ENCODE data around the gene GREB1.
A peak's percentile ranks its signal among the peaks of the same experiment; 100 is the strongest.

Gene GREB1

DNA sequence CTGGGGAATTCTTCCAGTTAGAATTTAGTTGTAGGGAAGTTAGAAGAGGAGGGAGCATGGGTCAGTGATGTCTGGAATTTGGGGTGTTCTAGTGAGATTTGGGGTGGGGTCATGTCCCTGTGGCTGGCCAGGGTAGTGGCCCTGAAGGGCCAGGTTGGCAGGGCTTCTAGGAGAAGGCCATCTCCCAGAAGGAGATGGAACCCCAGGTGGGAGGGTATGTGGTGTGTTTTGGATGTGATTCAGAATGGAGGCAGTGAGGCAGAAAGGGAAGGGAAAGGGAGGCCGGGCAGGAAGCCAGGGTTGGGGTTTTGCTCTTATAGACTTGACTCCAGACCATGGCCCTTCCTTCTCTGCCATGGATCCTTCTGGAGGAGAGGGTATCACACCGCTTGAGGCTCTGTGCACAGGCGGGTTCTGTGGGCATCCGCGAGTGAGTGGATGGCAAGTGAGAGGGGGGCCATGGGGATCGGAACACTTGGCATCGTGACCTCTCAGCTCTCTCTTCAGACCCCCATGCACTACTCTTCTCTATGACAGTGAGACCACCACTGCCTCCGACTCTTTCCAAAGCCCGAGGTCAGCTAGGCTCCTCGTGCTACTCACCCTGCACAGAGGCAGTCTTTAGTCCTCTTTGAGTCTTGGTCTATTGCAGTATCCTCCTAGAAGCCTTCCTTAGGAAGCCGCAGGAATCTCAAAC, 7.3 kb downstream of the GREB1 start:
- DNase-seq, result no peak

DNA sequence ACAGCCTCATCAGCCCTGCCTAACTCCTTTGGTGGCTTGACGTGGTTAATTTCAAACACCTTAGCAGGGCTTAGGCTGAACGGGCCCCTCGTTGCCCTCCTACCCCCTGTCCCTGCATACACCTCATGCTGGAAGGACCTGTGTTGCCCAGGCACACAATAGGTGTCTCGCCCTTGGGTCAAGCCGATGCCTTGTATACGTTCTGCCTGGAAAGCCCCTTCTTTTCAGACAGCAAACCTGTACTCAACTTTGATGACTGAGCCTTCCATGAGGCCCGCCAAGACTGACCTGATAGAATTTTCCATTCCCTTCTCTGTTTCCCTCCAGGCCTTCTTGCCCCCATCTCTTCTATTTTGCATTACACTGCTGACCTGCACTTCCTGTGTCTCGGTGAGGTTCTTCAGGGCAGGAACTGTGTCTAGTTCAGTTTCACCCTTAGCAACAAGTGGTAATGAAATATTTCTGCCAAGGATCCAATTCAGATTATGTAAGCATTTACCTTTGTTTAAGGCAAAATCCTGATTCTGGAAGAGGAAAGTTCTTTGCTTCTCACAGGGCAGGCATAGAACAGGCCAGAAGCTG, 7.9 kb downstream of the GREB1 start:
- DNase-seq, result no peak

- no peak for DNase-seq
Observed at GRCh38 chr2:11542275-11542819, 8.5 kb downstream of the GREB1 start.

GRCh38 chr2:11543337-11544216, 9.7 kb downstream of the GREB1 start:
- DNase-seq, result no peak

- no peak for DNase-seq
Observed at GRCh38 chr2:11546072-11546471, 12.2 kb downstream of the GREB1 start.

GRCh38 chr2:11547912-11548497, 14.2 kb downstream of the GREB1 start:
- DNase-seq, result no peak

GRCh38 chr2:11550302-11550701, 16.5 kb downstream of the GREB1 start:
- DNase-seq, result no peak

DNA sequence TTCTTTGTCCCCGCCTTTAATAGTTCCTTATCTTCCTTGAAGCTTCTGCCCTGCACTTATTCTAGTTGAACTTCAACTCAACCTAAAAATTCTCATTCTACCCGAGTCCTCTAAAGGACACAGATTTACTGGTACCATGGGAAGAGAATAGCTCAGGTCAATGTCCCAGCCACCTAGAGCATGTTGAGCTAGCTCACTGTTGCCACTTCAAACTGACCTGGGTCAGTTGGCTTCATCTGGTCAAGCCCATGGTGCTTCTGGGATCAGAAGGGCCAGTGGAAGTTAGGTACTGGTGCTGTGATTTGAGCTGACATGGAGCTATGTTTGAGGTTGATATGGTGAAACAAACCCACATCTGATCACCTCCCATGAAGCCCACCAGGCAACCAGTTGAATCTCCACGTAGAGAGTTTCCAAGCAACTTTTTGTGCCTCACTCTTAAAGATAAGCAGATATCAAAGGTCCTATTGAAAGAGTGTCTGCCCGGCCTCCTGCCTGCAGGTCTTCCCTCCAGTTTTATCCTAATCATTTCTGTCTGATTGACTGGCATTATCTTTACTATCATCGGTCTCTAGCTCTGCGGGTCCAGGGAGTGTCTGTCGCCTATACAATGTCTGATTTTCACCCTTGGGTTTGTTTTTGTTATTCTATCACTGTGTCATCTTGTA, 17.2 kb downstream of the GREB1 start:
- DNase-seq, result no peak

DNA sequence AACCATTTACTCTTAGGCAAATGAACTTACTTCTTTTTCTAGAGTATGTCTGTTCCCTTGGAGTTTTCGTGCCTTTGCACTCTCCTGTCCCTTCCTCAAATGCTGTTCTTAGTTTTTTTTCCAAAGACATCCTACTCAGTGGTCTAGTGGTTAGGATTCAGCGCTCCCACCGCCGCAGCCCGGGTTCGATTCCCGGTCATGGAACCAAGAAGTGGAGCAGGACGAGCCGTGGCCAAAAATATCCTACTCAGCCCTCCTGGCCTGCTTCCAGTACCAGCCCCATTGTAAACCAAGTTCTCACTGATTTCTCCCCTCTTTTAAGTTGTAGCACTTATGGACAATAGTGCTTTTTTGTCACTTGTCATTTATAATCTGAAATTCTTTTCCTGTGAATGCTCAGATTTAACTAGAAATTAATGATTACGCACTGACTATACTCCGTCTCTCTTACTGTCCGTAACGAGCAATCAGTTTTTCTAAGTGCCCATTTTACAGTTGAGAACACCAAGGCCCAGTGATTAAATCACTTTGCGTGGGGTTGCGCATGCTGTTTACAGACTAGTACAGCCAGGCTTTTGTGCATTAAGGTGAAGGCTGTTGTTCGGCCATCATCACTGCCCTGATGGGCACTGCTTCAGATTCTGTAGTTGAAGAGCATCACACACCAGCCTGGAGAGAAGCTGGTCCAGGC, 17.9 kb downstream of the GREB1 start:
- no peak for DNase-seq

DNA sequence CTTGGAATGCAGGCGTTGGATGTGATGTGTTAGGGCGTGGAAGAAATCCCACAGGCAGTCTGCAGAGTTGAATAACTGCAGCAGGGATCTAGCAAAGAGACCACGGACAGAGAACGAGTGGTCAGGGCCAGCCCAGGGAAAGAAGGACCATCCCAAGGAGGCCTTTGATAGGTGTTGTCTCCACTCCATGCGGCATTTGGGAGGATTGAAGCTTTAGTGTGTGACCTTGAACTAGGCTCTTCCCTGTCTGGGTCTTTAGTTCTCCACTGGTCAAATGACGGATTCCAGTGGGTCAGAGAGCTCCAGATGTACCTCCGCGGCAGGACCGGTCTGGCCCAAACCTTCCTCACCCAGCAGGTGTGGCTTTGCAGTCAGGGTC, 18.4 kb downstream of the GREB1 start:
- no peak for DNase-seq

DNA sequence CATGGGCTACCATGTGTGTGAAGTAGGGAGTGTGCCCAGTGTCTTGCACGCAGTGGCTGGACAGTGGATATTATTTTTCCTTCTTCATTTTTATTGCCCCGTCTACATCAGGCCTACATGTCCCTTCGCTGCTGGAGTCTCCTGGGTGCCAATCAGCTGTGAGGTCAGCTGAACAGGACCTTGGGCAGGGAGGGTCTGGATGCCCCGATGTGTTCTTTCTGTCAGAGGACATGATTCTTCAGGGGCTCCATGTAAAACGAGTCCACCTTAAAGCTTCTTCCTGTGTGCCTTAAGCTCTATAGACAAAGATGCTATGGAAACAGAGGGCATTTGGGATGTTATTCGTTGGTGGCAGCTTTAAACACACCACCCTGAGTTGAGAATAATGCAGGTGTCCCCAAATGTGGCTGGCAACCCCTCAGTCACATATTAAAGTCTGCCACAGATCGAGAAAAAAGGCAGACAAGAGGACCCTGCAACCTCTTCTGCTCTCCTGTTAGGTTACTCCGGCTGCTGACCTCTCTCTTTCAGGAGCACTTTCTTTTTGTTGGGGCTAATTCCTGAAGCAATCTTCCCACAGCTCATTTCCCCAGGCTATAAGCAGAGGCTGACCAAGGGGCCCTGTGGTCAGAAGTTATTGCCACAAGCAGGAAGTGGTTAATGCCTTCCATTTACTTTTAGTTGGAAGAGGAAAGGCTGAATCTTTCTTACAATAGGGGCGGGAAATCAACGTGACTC, 20.0 kb downstream of the GREB1 start:
- no peak for DNase-seq

- no peak for DNase-seq
Observed at GRCh38 chr2:11554399-11554716, 20.5 kb downstream of the GREB1 start.

DNA sequence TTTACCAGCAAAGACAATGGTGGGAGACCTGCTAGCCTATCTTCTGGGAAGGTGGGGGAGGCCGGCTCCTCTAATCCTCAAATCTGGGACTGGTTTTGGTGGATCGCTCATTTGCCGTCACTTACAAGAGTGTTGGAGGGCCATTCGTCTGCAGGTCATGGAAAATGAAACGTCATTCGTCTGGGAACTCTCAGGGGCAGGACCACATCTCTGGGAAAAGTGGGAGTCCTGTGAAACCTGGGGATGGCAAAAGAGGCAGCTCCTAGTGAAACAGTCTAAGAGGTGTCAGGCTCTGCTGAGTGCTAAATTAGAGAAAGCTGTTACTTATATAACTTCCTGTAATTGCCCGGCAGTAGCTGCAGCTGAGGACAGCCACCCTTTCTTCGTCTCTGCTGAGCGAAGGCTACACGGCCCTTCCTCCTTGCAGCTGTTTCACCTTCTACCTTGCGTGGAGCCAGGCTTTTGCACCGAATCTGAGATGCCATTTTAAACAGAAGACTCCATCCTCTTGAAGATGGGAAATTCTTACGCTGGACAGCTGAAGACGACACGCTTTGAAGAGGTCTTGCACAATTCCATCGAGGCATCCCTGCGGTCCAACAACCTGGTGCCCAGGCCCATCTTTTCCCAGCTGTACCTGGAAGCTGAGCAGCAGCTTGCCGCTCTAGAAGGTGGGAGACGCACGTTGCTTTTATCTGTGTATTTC, 22.4 kb downstream of the GREB1 start:
- DNase-seq, result peak; percentile 16

GRCh38 chr2:11558214-11558886, 24.5 kb downstream of the GREB1 start:
- DNase-seq, result no peak

DNA sequence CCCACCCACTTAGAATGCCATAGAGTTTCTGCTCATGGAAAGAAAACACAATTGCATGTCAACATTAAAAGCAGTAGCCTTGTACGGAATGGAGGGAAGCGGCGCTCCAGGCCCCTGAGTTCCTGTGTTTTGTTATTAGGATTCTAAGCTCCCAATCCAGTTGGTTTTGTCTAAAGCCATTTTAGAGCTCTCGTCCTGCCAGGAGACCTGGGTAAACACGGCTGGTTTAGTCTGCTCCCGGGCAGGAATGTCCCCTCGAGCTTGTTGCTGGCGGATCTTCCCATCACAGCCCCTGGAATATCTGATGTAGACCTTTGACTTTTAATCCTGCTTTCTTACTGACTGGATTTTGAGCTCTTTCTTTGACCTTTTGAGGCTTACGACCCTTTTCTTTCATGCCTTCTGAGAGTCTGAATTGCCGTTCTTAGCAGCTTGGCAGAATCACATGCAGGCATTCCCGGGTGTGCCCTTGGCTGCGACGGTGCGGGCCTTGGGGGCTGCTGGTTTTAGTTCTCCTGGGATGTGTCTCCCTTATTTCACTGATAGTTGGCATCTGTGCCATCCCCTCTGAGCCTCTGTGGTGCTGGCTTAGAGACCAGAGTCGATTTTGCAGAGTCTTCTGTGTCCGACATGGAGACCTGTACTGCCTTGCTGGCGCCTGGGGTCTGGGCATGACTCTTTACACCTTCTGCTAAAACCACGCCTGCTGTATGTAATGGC, 25.4 kb downstream of the GREB1 start:
- DNase-seq, result no peak

GRCh38 chr2:11559786-11560155, 25.9 kb downstream of the GREB1 start:
- DNase-seq, result no peak

DNA sequence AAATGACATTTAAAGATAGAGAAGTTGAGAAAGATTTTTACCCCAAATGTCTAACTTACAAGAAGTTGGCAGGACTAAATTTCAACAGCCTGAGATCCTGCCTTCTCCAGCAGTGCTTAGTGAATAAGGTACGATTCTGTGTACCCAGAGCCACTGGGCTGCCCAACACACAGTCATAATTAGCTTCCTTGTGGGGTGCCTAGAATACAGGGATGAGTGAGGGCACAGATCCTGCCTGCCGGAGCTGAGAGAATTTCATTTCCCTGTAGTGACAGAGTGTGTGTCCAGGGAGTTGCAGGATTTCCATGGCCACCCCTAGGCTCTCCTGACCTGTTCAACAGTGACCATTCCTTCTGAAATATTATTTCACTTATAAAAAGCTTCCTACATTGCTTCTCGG, 27.0 kb downstream of the GREB1 start:
- DNase-seq, result no peak

DNA sequence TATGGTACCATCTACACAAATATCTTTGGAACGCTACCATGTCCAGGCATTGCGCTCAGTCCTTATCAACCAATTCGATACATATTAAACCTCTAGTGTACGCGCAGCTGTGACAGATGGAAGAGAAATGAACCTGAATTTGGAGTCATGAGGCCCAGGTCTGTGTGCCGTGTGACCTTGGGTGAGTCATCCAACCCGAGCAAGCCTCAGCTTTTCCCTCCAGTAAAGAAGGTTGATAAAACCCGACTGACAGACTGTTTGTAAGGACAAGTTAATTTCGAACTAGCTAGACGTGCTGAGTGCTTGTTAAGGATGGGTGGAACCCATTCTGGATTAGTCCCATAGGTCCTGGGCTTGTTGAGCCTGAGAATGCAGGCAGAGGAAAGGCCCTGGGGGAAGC, 28.2 kb downstream of the GREB1 start:
- DNase-seq, result no peak

DNA sequence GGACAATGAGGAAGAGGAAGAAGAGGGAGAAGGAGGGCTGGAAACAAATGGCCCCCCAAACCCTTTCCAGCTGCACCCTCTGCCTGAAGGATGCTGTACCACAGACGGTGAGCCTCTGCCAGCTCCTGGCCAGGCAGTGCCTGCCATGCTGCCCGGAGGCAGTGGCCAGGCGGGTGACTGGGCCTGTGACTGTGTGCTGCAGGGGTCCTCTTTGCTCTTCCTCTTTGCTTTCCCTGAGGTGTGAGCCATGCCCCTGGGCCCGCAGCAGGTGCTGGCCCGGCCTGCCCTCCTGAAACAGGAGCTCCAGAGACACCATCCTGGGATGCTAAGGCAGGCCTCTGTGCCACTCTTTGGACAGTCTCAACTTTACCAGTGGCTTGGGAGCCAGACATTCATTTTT, 28.6 kb downstream of the GREB1 start:
- no peak for DNase-seq
